NCI-H2227 treated with DMSO at 0.1 percent for 48 hours (cell line): Measurements from ENCODE around the gene NIPBL.
"Not testable (repeated sequence)": the region's sequence is repeated elsewhere in the genome, so short reads cannot be mapped to it uniquely, and the experiment has no call there.

Source experiments
- DNase-seq: peaks from one replicate; lab custom pipeline; 2025; lab: John Stamatoyannopoulos, UW

Gene NIPBL

DNA sequence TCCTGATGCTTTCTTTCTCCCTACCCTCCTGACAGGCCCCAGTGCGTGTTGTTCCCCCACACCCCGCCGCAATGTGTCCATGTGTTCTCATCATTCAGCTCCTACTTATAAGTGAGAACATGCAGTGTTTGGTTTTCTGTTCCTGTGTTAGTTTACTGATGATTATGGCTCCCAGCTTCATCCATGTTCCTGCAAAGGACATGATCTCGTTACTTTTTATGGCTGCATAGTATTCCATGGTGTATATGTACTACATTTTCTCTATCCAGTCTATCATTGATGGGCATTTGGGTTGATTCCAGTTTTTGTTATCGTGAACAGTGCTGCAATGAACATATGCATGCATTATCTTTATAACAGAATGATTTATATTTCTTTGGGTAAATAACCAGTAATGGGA, 222.7 kb downstream of the NIPBL start:
- not testable (repeated sequence) for DNase-seq

- no peak for DNase-seq
Observed at GRCh38 chr5:37103302-37103701, 226.7 kb downstream of the NIPBL start.

DNA sequence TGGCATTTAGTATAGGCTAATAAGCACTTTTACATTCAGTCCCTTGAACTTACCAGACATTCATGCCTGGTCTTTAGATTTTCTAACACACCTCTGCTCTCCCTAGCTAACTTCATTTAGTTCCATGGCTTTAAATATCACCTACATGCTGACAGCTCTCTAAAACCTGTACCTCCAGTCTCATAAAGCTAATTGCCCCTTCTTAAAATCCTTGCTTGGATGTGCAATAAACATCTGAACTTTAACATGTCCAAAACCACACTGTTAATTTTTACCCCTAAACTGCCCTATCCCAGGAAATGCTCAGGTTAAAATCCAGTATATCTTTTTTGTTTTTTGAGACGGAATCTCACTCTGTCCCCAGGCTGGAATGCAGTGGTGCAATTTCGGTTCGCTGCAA, 232.8 kb downstream of the NIPBL start:
- no peak for DNase-seq

DNA sequence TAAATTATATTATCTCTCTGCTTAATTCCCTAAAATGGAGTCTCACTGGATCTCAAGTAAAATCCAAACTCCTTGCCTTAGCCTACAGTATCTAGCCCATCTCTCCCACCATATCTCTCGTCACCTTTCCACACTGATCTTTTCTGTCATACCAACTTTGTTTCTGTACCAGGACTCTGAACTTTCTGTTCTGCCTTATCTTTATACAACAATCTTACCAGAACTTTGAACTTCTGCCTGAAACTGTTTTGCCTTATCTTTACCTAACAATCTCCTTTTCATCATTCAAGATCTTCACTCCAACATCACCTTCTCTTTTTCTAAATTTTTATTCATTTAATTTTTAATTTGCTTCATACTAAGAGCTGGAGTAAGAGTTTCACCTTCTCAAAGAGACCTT, 233.6 kb downstream of the NIPBL start:
- DNase-seq = no peak

DNA sequence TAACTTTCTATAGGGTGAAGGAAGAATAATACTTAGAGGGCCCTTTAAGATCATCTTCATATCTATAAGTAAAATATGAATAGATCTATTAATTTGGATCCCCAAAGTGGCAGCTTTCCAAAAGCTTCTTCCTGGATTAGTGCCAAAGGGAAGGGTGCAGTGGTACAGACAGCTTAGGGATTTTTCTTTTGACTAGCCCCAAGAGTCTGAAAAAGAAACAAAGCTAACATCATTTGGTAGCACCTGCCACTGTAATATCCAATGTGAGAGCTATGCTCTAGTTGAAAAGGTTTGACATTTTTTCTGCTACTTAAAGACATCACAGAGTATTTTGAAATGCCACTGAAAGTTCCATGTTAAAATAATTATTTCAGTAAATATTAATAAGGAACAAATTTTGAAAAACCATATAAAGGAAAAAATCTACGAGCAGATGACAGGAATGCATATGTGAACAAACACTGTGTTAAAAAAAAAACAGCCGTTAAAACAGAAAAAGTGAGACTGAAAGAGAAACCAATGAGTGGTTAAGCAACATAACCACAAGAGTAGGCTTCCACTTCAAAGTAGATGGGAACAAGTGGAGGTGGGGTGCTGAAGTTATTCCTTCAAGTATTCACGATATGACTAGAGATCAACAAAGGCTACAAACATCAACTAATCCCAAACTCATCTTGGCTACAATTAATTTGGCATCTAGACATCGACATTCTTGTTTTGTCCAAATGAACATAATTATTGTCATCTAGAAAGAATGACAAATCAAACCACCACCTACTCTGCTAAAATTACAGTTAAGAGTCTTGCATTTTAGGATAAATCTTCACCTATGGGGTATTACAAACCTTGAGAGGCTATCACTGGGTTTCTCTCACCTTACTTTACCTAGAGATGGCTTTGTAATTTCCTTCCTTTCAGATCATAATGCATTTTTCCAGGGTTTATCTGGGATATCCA, 235.1 kb downstream of the NIPBL start:
- no peak for DNase-seq

- no peak for DNase-seq
Observed at GRCh38 chr5:37112383-37112991, 235.9 kb downstream of the NIPBL start.
